ENCODE results near the gene DIP2A. TPM values are rescaled to one million over a fixed set of nuclear protein-coding genes. Genes with fewer than 3 reads are reported as not detected.

Gene DIP2A
- total and polyA plus RNA-seq, 7 donors, result 7.3 to 12.2 (median 11.0) TPM

GRCh38 chr21:46492851-46493250 is 34.2 kb downstream of the DIP2A start:
- DNase-seq (no peak), ATAC-seq (no peak)
- Histone ChIP-seq H3K27ac (no peak overlapping the region), H3K4me1 (no peaks in the 10 kb centered on the region), H3K36me3 (ENCODE audit: insufficient read depth in 1 of 2, low read depth in 1 of 2) (peaks cover 6 to 62% of the 10 kb centered on the region in 2 donors), H3K4me3 (no peak overlapping the region), H3K27me3 (ENCODE audit: insufficient read depth in 3 of 3, low read length in 2 of 3) (no peaks in the 10 kb centered on the region), H3K9me3 (no peaks in the 10 kb centered on the region)
- TF ChIP-seq, protein P1, sequence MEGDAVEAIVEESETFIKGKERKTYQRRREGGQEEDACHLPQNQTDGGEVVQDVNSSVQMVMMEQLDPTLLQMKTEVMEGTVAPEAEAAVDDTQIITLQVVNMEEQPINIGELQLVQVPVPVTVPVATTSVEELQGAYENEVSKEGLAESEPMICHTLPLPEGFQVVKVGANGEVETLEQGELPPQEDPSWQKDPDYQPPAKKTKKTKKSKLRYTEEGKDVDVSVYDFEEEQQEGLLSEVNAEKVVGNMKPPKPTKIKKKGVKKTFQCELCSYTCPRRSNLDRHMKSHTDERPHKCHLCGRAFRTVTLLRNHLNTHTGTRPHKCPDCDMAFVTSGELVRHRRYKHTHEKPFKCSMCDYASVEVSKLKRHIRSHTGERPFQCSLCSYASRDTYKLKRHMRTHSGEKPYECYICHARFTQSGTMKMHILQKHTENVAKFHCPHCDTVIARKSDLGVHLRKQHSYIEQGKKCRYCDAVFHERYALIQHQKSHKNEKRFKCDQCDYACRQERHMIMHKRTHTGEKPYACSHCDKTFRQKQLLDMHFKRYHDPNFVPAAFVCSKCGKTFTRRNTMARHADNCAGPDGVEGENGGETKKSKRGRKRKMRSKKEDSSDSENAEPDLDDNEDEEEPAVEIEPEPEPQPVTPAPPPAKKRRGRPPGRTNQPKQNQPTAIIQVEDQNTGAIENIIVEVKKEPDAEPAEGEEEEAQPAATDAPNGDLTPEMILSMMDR (IDR thresholded peaks at IDR 0.05), result no peak
- WGBS, 3 donors, result 85 to 97% (median 86%) methylated on average over 5 of the region's 5 CpGs
- intact Hi-C loops (cut with DNase I), result loop anchor here in 1 of 2 donors (10.0 kb wide), 1 partner anchor 218 kb away; no protein-coding TSS in a partner anchor

GRCh38 chr21:46493828-46494227 is 35.1 kb downstream of the DIP2A start:
- DNase-seq, result no peak
- Histone ChIP-seq H3K9me3 (no peaks in the 10 kb centered on the region), H3K4me1 (no peaks in the 10 kb centered on the region), H3K27me3 (ENCODE audit: insufficient read depth in 3 of 3, low read length in 2 of 3) (no peaks in the 10 kb centered on the region), H3K4me3 (no peak overlapping the region), H3K36me3 (ENCODE audit: insufficient read depth in 1 of 2, low read depth in 1 of 2) (peaks cover 8 to 70% of the 10 kb centered on the region in 2 donors), H3K27ac (no peak overlapping the region)
- intact Hi-C loops (cut with DNase I), result loop anchor here in 1 of 2 donors (10.0 kb wide), 1 partner anchor 219 kb away; no protein-coding TSS in a partner anchor
- WGBS, 3 donors, result 96 to 98% (median 97%) methylated on average over 6 of the region's 6 CpGs
- TF ChIP-seq, protein P1 (IDR thresholded peaks at IDR 0.05), result no peak
- no peak for ATAC-seq

- Histone ChIP-seq H3K27me3 (ENCODE audit: insufficient read depth in 3 of 3, low read length in 2 of 3) (no peaks in the 10 kb centered on the region), H3K4me1 (no peaks in the 10 kb centered on the region), H3K27ac (no peak overlapping the region), H3K36me3 (ENCODE audit: insufficient read depth in 1 of 2, low read depth in 1 of 2) (peaks cover 4 to 74% of the 10 kb centered on the region in 2 donors), H3K9me3 (no peaks in the 10 kb centered on the region), H3K4me3 (no peak overlapping the region)
- ATAC-seq (no peak), DNase-seq (no peak)
- WGBS, 3 donors, result 94 to 97% (median 95%) methylated on average over 26 of the region's 26 CpGs
- TF ChIP-seq, protein P1 (IDR thresholded peaks at IDR 0.05), result no peak
- intact Hi-C loops (cut with DNase I), result loop anchor here in 1 of 2 donors (10.0 kb wide), 1 partner anchor 224 kb away; no protein-coding TSS in a partner anchor
These were observed 39.8 kb downstream of the DIP2A start for GRCh38 chr21:46498335-46499050.

- no peaks in the 10 kb centered on the region for H3K4me1 ChIP-seq
- WGBS, 3 donors, result 45 to 59% (median 50%) methylated on average over 3 of the region's 3 CpGs
- H3K27me3 ChIP-seq (ENCODE audit: insufficient read depth in 3 of 3, low read length in 2 of 3), result no peaks in the 10 kb centered on the region
- H3K36me3 ChIP-seq (ENCODE audit: insufficient read depth in 1 of 2, low read depth in 1 of 2), result peaks cover 7 to 77% of the 10 kb centered on the region in 2 donors
- no peaks in the 10 kb centered on the region for H3K9me3 ChIP-seq
- DNase-seq, result no peak
- H3K4me3 ChIP-seq, result no peak overlapping the region
- no peak overlapping the region for H3K27ac ChIP-seq
- TF ChIP-seq, protein P1 (IDR thresholded peaks at IDR 0.05), result no peak
- intact Hi-C loops (cut with DNase I), result no loop called here
- ATAC-seq, result no peak
These were observed 41.7 kb downstream of the DIP2A start for GRCh38 chr21:46500224-46500861.
